ENCODE results near the gene CNTNAP2. TPM values are rescaled to one million over a fixed set of nuclear protein-coding genes. Genes with fewer than 3 reads are reported as not detected.
"Not testable (repeated sequence)": the region's sequence is repeated elsewhere in the genome, so short reads cannot be mapped to it uniquely, and the experiment has no call there.

CNTNAP2 gene
- total and polyA plus RNA-seq, 2 of the 13 experiments (the other 11 are each of a cell fraction or from before 2014, with no cell fraction given) = 0.40 to 0.42 TPM

DNA sequence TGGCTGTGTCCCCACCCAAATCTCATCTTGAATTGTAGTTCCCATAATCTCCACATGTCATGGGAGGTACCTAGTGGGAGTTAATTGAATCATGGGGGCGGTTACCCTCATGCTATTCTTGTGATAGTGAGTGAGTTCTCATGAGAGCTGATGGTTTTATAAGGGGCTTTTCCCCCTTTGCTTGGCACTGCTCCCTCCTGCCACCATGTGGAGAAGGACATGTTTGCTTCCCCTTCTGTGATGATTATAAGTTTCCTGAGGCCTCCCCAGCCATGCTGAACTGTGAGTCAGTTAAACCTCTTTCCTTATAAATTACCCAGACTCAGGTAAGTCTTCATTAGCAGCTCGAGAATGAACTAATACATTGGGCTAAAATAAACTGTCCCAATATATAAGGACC lies 1482.1 kb downstream of the CNTNAP2 start:
- POLR2A ChIA-PET; H3K4me2 ChIP-seq (ENCODE audit: low read depth, low read length); H3K27me3 ChIP-seq (ENCODE audit: control insufficient read depth in 1 of 2, insufficient read depth in 2 of 2, low read length in 2 of 2); H3K79me2 ChIP-seq (ENCODE audit: insufficient read depth, low read length); H4K20me1 ChIP-seq (ENCODE audit: insufficient read depth, low read length); H2AFZ ChIP-seq (ENCODE audit: low read length); DNase-seq (ENCODE audit: low spot score); FAIRE-seq; CTCF ChIA-PET (ENCODE audit: low intra/inter-chr PET ratio, low total read pairs); in situ Hi-C loops (cut with HindIII; ENCODE audit: extremely low pct_ligation_motif_present, low pct_unique_long_range_greater_than_20kb); intact Hi-C loops (cut with micrococcal nuclease; ENCODE audit: unreplicated experiment); BruUV-seq (replicated peaks); H3K36me3 ChIP-seq (replicated peaks in 1 of 2; ENCODE audit: control insufficient read depth in 1 of 2, insufficient read depth in 2 of 2, low read length in 2 of 2); H3K4me1 ChIP-seq (ENCODE audit: insufficient read depth, low read length); ATAC-seq; H3K4me3 ChIP-seq (replicated peaks in 1 of 3; ENCODE audit: insufficient read depth in 1 of 3, low read depth in 2 of 3, low read length in 3 of 3); H3K27ac ChIP-seq (ENCODE audit: extremely low read length, insufficient read depth, low read length); H3K9ac ChIP-seq (ENCODE audit: insufficient read depth, low read depth, low read length): not testable (repeated sequence)
- peaks cover 61% of the 10 kb centered on the region for H3K9me3 ChIP-seq (ENCODE audit: low read length)
- WGBS (ENCODE audit: low lambda C conversion rate) = 0% methylated on average over 2 of the region's 2 CpGs

DNA sequence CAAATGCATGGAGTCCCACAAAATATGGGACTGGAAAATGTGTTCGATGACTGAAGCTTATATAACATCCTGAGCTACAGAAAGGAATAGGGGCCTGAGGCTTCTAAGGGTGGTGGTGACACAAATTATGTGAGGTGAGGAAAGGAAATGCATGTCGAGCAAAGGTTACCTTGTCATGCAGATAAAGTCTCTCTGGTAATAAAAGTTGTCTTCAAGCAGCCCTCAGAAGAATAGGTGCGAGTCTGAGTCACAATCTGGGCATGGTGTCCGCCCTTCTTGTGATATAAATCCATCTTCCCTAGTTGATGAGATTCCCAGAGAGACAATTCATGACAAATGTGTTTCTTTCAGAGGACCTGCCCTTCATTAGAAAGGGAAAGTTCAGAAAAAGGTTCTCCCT lies 1488.7 kb downstream of the CNTNAP2 start:
- H4K20me1 ChIP-seq (ENCODE audit: insufficient read depth, low read length) = no peaks in the 10 kb centered on the region
- no peaks in the 10 kb centered on the region for H3K4me1 ChIP-seq (ENCODE audit: insufficient read depth, low read length)
- no peak for DNase-seq (ENCODE audit: low spot score)
- H3K4me3 ChIP-seq (replicated peaks in 1 of 3; ENCODE audit: insufficient read depth in 1 of 3, low read depth in 2 of 3, low read length in 3 of 3) = no peak overlapping the region
- under 1% methylated on average over 4 of the region's 4 CpGs for WGBS (ENCODE audit: low lambda C conversion rate)
- intact Hi-C loops (cut with micrococcal nuclease; ENCODE audit: unreplicated experiment) = no loop called here
- no peaks in the 10 kb centered on the region for H3K27me3 ChIP-seq (ENCODE audit: control insufficient read depth in 1 of 2, insufficient read depth in 2 of 2, low read length in 2 of 2)
- no TSS peak for BruUV-seq (replicated peaks)
- no peak for FAIRE-seq
- peaks cover 32% of the 10 kb centered on the region for H3K9me3 ChIP-seq (ENCODE audit: low read length)
- CTCF ChIA-PET (ENCODE audit: low intra/inter-chr PET ratio, low total read pairs) = no interaction called here
- ATAC-seq = no peak
- TF ChIP-seq SP1 (IDR thresholded peaks at IDR 0.05) = no peak
- no peak for TF ChIP-seq SP1 (CRISPR knock-in tag; IDR thresholded peaks at IDR 0.05)
- no peak for TF ChIP-seq HNRNPLL (IDR thresholded peaks at IDR 0.05; ENCODE audit: low read depth, low read length, poor library complexity, severe bottlenecking)
- no peak for TF ChIP-seq NR3C1 (CRISPR knock-in tag; IDR thresholded peaks at IDR 0.05)
- no peak for TF ChIP-seq TOPORS (CRISPR knock-in tag; IDR thresholded peaks at IDR 0.05)
- no peak overlapping the region for H3K4me2 ChIP-seq (ENCODE audit: low read depth, low read length)
- no peak overlapping the region for H2AFZ ChIP-seq (ENCODE audit: low read length)
- POLR2A ChIA-PET = no interaction called here
- in situ Hi-C loops (cut with HindIII; ENCODE audit: extremely low pct_ligation_motif_present, low pct_unique_long_range_greater_than_20kb) = no loop called here
- no peaks in the 10 kb centered on the region for H3K36me3 ChIP-seq (replicated peaks in 1 of 2; ENCODE audit: control insufficient read depth in 1 of 2, insufficient read depth in 2 of 2, low read length in 2 of 2)
- no peak overlapping the region for H3K9ac ChIP-seq (ENCODE audit: insufficient read depth, low read depth, low read length)
- H3K79me2 ChIP-seq (ENCODE audit: insufficient read depth, low read length) = no peaks in the 10 kb centered on the region
- no peak overlapping the region for H3K27ac ChIP-seq (ENCODE audit: extremely low read length, insufficient read depth, low read length)
